Endothelial cell of hepatic sinusoid (primary cell): ENCODE results near the gene SPNS2.
"Not testable (repeated sequence)": the region's sequence is repeated elsewhere in the genome, so short reads cannot be mapped to it uniquely, and the experiment has no call there.

Source experiments
- in situ Hi-C: cut with HindIII; loops from 2 replicates; pipeline ENCODE4 v1.10.0; 2017; ENCODE audit warnings: low sequenced_read_pairs

The SPNS2 gene

DNA sequence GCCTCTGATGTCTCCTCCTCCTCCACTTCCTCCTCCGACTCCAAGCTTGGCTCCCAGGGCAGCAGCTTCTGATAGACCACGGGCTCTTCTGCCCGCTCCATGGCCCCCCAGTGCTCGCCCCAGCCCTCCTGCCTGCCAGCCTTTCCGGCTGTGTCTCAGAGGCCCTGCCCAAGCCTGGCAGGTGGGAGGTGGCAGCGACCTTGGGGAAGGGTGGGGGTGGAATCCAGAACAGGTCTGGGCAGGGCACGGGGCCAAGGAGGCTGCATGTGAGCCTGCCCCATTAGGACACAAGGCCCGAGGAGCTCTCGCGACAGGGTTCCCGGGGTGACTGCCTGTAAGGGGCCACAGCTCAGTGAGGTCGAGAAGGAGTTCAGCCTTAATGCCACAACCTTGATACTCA, 61.7 kb downstream of the SPNS2 start, which contains the start of gene GGT6:
GGT6 (minus strand) TSS at position 157 of the 400 bp plus-strand sequence; CDS start at position 101, 56 bp downstream.
- in situ Hi-C loops = no loop called here

DNA sequence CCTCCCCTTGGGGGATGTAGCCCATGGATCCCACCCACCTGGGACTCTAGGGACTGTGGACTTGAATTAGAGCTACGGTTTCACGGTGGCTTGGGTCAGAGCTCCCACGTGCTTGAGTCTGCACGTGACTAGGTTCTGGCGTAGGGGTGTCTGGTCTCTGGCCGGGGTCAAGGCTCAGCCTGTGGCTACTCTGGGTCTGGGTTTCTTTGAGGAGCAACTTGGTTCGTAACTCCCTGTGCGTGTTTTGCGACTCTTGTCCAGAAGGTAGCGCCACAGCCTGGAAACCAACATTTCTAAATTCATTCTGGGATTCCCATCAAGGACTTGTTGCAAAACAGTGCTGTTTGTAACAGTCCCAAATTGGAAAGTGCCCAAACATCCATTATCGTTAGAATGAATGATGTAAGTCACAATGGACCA, 62.2 kb downstream of the SPNS2 start:
- in situ Hi-C loops = no loop called here

DNA sequence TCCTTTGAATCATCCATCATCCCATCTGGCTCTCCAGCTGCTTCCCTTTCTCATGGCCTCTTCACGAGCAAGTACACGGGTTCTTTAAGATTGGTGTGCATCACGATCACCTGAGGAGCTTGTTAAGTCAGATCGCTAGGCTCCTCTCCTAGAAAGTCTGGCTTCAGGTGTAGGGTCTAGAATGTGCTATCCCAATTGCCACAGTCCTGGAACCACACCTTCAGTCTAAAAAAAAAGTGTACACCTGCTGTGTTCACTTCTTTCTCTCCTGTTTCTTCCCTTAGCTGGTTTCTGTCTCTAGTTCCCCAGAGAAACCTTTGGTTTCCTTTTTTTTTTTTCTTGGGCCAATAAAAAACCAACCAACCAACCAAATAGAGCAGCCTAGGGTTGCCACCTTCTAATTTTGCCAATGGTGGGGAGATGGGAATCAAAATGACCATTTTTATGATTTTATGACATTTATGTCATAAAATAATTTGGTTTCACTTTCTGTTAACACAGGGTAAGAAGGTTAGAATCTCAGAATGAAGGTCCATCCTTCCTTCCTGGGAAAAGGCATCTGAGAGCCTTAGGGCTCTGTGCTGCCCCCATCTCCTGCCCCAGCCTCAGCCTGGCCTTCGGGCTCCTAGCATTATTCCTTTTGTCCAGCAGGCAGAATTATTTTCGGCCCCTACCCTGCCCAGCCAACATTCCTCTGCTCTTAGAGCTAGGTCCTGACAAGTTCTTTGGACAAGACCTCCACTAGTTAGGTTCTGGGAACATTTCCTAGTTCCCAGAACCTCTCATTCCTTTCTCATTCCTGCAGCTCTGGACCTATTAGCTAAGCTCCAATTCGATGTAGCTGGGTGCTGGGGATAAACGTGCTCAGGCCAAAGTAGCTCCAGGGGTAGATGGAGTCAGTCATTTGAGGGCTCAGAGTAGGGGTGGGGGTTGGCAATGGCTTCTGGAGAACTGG, 63.6 kb downstream of the SPNS2 start:
- in situ Hi-C loops = no loop called here

DNA sequence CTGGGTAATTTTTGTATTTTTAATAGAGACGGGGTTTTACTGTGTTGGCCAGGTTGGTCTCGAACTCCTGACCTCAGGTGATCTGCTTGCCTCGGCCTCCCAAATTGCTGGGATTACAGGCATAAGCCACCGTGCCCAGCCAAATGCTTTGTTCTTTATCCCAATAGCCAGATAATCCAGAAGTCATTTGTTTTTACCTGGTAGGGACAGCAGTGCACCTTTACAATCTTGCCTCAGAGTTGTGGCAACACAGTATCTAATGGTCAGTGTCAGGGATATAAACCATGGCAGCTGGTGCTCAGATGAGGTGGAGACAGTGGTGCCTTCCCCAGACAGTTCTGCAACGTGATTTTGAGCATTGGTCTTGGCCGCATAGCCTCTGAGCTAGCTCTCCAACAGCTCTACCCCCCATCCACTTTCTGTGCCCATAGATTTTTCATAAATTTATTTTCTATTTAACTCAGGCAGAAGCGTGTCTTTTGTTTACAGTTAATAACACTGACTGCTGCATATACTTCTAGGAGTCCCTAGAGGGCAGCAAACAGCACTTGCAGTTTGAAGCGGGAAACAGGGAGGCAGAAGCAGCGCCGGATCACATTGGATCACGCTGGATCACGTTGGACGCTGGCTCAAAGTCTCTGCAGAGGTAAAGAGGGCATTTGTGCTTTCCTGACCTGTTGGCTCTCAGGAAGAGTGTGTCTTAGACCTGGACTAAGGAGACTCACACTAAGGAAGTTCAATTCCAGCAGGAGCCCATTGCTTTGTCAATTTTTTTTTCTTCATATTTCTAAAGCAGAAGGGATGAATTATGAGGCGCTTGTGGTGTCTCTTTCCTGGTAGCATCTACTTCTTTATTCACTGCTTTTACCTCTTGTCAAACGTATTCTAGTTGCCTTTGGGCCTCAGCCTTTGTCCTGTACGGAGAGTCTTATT, 66.8 kb downstream of the SPNS2 start:
- in situ Hi-C loops = no loop called here

DNA sequence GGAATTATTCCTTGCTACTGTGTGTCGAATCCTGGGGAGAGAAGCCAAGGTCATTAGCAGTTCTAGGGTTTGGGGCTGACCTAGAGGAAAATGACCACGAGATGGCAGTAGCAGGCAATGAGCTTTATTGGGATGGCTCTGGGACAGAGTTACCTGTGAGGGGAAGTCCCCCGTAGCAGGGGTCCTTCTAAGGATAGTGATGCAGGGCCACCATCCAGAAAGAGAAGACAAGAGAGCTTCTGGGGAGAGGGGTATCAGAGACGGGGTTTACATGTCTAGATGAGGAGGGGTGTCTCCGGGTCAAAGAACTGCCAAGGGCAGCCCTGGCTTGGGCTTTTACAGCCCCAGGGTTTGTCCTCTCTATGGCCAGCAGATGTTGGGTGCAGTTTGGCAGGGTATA, 68.1 kb downstream of the SPNS2 start:
- in situ Hi-C loops = no loop called here

DNA sequence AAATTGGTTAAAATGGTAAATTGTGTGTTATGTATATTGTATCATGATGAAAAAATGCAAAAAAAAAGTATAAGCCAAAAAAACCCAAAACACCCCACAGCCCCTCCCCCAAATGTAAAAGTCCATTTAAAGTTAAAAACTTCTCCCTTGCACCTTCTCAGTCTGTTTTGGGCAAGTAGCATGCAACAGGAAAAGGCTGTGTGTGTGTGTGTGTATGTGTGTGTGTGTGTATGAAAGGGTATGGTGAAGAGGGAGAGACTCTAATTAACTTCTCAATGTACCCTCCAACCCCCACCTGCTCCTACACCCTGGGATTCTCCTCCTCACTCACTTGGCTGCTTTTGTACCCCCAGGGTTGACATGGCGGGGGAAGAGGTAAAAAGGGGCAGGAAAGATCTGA, 70.9 kb downstream of the SPNS2 start:
- in situ Hi-C loops = no loop called here

DNA sequence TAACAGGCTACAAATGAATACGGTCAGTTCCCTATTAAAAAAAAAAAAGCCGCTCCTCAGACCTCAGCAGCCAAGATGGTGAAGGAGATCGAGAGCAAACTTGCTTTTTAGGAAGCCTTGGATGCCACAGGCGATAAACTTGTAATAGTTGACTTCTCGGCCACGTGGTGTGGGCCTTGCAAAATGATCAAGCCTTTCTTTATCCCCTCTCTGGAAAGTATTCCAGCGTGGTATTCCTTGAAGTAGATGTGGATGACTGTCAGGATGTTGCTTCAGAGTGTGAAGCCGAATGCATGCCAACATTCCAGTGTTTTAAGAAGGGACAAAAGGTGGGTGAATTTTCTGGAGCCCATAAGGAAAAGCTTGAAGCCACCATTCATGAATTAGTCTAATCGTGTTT, 73.5 kb downstream of the SPNS2 start:
- in situ Hi-C loops = no loop called here

DNA sequence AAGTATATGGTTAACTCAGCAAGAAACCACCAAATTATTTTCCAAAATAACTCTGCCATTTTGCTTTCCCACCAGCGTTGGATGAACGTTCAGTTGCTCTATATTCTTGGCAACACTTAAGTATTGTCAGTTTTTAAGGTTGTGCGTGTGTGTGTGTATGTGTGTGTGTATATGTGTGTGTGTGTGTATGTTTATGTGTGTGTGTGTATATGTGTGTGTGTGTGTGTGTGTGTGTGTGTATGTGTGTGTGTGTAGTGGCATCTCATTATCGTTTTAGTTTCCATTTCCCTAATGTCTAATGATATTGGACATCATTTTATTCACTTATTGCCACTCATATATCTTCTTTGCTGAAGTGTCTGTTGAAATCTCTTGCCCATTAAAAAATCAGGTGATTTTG, 74.4 kb downstream of the SPNS2 start:
- in situ Hi-C loops = no loop called here

DNA sequence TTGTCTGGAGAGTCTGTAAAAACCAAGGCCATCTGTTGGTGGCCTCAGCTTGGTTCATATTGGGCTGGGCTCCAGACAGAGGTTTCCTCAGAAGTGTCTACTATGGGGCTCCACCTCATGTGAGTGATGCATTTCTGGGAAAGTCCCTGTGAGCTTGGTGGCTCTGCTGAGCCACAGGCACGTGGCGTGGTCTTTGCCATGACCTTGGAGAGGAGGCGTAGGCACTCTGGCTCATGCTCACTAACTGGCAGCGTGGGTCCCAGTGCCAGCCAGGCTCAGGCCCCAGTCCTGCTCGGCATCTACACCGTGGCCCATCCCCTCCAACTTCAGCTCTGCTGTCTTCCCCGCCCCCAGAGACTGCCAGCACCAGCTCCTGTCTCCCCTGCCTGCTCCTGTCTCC, 75.0 kb downstream of the SPNS2 start:
- in situ Hi-C loops = no loop called here

DNA sequence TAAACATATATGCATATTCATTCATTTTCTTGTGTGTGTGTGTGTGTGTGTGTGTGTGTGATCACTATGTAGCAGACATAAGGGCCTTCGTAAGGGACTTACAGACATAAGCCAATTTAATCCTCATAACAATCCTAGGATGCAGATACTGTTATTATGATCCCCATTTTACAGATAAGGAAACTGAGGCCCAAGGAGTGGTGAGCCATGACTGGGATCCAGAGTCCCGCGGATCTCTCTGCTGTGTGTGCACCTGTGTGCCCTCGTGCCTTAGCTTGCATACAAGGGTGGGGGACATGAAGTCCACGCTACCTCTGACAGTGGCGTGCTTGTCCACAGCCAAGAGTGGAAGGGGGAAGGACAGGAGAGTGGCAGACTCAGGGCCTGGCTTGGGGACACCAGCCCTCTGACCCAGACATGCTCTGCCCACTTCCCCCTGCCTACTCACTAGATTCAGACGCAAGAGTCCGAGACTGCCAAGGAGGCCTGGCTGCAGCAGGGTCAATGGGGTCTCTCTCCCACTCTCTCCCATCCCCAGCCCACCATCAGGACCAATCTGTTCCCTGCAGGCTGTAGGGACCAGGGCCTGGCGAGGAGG, 75.9 kb downstream of the SPNS2 start:
- in situ Hi-C loops = no loop called here

DNA sequence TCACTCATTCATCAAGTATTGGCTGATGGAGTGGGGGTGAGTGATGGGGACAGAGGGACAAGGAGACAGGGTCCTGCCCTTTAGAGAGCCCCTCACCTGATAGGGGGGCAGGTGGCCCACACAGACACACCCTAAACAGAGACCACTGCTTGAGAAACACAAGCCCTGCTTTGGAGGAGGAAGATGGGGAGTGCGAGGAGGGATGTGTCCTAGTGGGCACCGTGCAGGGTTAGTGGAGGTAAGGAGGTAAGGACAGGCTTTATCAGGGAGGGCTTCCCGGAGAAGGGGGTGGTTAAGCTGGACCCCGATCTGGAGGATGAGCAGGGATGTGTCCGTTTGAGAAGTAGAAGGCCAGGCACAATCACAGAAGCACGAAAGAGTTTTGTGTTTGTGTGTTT, 77.5 kb downstream of the SPNS2 start:
- in situ Hi-C loops = no loop called here

DNA sequence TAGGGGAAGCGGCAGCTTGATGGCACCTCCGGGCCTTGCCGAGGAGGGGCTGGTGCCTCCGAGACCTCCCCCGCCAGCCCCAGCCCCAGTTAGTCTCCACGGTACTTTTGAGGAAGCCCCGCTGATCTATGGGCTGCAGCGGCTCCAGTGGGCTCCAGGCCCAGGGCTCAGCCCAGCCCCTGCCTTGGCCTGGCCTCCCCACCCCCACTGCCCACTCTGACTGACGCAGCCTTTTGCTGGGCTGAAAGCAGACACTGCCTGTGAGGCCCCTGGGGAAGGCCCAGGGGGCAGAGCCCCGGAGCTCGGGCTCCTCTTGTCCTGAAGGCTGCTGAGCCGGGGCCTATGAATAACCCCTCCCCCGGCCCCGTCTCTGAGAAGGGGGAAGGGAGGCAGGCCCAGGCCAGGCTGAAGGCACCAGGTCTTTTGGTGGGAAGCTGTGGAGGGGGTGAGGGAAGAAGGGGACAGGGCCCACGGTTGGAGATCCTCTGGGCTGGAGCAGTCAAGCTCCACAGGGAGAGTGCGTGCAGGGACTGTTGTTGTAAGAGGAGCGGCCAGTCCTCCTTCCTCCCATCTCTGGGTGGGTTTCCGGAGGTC, 78.1 kb downstream of the SPNS2 start:
- in situ Hi-C loops = no loop called here

DNA sequence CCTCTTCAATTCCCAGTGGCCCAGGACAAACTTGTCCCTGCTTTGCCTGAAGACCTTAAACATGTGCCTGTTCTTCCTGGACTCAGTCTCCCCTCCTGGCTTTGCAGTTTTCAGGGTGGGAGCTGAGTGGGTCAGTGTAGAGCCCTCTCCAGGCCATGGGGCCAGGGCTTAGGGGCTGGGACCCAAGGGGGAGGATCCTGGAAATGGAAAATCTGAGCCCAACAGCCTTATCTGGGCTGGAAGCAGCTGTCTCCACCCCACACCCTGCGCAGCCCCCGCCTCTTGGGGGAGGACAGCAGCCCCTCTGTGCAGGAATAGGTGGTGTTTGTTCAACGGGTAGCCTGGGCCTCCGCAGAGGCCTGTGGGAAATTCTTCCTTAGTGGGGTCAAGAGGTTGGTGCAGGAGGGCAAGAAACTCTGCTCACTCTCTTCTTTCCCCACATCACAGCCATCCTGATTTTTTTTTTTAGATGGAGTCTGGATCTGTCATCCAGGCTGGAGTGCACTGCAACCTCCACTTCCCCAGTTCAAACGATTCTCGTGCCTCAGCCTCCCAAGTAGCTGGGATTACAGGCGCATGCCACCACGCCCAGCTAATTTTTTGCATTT, 78.8 kb downstream of the SPNS2 start:
- in situ Hi-C loops = no loop called here

DNA sequence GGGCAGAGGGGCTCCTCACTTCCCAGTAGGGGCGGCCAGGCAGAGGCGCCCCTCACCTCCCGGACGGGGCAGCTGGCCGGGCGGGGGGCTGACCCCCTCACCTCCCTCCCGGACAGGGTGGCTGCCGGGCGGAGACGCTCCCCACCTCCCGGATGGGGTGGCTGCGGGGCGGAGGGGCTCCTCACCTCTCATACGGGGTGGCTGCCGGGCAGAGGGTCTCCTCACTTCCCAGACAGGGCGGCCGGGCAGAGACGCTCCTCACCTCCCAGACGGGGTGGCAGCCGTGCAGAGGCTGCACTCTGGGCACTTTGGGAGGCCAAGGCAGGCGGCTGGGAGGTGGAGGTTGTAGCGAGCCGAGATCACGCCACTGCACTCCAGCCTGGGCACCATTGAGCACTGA, 79.7 kb downstream of the SPNS2 start:
- in situ Hi-C loops = not testable (repeated sequence)

DNA sequence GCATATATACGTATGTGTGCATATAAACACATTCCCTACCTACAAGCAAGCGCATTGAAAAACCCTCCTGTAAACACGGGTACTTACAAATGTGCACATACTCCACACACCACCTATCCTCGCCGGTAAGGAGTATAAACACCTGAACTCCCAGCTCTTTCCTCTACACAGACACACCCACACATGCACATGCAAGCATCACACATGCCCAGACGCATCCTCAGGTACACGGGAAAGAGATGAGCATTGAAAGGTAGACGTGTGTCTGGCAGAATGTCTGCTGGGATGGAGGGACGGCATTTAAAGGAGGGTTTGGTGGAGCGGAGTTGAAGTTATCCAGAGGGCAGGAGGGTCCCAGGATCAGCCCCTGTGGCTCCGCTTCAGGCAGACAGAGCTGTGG, 81.0 kb downstream of the SPNS2 start:
- in situ Hi-C loops = no loop called here

DNA sequence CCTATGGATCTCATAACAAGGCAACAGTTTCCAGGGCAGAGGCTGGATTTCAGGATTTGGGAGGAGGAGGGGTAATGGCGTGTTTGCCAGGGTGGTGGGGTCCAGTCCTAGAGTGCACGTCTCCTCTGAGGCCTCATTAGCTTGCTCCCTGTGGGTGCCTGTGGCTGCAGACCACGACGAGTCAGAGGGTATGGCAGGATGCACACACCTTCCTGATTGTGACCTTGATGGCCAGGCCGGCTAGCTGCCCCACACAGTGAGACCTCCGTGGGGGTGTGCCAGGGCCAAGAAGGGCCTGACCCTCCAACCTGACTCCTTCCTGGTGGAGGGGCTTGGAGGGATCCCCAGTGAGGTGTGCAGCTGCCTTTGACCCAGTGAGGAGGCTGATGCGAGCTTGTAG, 81.6 kb downstream of the SPNS2 start:
- in situ Hi-C loops = no loop called here

DNA sequence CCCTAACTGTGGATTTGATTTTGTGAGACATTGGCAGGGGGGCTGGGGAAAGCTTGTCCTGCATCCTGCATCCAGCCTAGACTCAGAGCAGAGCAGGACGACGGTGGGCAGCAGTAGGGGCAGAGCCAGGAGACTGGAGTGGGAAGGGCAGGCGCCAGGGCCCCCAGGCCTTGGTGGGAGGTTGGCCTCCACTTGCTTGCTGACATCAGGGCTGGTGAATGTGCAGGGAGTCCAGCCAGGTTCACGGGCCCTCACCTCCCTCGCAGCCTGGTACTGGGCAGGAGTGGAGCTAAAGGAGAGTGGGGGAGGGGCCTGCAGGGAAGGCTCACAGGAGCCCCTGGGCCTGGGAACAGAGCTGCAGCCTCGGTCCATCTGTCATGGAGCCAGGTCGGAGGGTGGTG, 83.4 kb downstream of the SPNS2 start:
- in situ Hi-C loops = no loop called here

DNA sequence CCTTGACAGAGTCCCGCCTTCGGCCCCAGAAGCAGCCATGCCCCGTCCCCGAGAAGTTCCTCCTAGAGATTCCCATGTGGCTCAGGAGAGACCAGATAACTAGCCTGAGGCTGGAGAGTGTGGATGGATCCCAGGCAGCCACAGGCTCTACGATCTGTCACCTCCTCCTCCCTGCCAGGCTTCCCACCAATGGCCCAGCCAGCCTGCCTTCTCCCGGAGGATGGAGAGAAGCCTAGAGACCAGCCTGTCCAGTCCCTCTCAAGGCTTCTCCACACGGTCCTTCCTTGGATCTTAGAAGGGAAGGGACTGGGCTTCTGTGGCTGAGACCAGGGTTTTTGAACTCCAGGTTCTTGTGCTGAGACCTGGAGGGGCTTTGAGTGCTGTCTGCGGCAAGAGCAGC, 84.0 kb downstream of the SPNS2 start:
- in situ Hi-C loops = no loop called here

DNA sequence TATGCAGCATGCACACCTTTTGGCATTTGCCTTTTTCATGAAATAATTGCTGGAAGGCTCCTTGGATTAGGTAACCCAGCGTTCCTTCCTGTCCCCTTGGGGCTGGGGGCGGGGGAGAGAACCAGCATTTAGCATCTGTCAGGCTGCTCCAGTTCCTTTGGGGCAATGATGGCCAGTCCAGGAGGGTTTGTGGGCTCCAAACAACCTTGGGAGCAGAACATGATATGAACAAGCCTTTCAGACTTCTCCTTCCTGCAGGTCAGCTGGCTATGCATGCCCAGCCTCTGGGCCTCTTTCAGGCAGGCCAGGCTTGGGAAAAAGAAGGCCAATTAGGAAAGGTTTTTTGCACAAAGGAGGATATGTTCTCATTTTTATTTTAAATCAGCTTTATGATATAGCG, 84.5 kb downstream of the SPNS2 start:
- in situ Hi-C loops = no loop called here

DNA sequence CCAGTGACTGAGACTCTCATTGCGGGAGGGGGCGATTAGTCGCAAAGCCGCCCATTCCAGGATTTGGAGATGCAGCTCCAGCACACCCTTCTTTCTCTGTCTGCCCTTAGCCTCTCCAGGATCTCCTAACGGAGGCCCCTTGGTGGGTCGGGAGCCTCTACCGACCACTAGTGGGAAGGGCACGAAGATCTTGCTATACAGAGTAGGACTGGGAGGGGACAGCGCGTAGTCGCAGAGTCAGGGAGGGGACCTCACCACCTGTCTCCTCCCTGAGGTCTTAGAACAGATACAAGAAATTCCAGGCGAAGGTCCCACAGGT, 85.1 kb downstream of the SPNS2 start:
- in situ Hi-C loops = no loop called here
